Measurements from ENCODE around the gene ENOX1.

ENOX1 gene

DNA sequence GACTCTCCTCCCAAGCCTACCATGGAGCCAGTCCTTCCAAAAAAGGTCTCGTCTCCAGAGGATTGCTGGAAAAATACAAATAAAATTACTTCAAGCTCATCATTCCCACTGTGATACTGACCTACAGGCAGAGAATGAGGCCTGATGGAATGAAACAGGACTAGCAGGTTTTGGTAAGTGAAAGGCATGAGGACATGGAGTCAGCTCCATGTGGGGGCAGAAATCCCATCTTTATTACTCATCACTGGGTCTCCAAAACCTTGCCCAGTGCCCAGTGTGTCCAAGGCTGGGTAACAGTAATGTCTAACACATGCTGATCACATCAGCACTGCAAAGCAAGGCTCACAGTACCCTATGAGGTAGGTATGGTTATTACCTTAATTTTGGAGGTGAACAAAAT lies 528.0 kb downstream of the ENOX1 start:
- Histone ChIP-seq H3K36me3 (ENCODE audit: insufficient read depth, low read length) (no peaks in the 10 kb centered on the region), H3K9me3 (ENCODE audit: low read length) (no peaks in the 10 kb centered on the region), H3F3A (ENCODE audit: insufficient read depth, low read length) (no peaks in the 10 kb centered on the region), H3K27ac (ENCODE audit: low read depth, low read length, poor library complexity, severe bottlenecking) (no peak overlapping the region), H3K4me2 (ENCODE audit: low read length) (no peak overlapping the region), H3K4me1 (ENCODE audit: insufficient read depth, low read length, severe bottlenecking) (no peaks in the 10 kb centered on the region), H4K20me1 (ENCODE audit: insufficient read depth, low read length) (no peaks in the 10 kb centered on the region), H3K79me2 (ENCODE audit: insufficient read depth, low read length) (no peaks in the 10 kb centered on the region), H2AFZ (ENCODE audit: low read length) (no peak overlapping the region), H3K27me3 (ENCODE audit: insufficient read depth, low read length) (no peaks in the 10 kb centered on the region), H3K9me2 (ENCODE audit: low read depth, low read length) (no peaks in the 10 kb centered on the region), H3K9ac (ENCODE audit: low read length) (no peak overlapping the region), H3K4me3 (ENCODE audit: low read depth, low read length, poor library complexity, severe bottlenecking) (no peak overlapping the region)
- no peak for TF ChIP-seq EZH2 (IDR thresholded peaks at IDR 0.05; ENCODE audit: borderline replicate concordance, low read length)
- TF ChIP-seq, protein P1, sequence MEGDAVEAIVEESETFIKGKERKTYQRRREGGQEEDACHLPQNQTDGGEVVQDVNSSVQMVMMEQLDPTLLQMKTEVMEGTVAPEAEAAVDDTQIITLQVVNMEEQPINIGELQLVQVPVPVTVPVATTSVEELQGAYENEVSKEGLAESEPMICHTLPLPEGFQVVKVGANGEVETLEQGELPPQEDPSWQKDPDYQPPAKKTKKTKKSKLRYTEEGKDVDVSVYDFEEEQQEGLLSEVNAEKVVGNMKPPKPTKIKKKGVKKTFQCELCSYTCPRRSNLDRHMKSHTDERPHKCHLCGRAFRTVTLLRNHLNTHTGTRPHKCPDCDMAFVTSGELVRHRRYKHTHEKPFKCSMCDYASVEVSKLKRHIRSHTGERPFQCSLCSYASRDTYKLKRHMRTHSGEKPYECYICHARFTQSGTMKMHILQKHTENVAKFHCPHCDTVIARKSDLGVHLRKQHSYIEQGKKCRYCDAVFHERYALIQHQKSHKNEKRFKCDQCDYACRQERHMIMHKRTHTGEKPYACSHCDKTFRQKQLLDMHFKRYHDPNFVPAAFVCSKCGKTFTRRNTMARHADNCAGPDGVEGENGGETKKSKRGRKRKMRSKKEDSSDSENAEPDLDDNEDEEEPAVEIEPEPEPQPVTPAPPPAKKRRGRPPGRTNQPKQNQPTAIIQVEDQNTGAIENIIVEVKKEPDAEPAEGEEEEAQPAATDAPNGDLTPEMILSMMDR (IDR thresholded peaks at IDR 0.05; ENCODE audit: low read length) = no peak

DNA sequence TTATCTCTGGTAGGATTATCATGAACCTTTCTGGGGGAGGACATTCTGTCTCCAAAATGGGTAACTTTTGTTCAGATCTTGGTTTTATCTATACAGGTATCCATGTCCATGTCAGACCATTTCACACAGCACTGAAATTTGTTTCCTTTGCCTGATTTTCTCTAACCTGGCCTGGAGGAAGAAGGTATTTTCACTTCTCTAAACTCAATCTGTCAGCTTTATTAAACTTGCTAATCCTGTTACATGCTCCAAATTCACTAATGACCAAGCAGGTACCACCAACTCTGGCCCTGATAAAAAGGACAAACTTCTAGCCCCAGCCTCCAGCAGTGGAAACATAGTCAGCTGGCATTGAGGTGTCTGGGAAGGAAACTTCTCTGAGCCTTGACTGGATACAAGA lies 529.0 kb downstream of the ENOX1 start:
- Histone ChIP-seq H3K9me2 (ENCODE audit: low read depth, low read length) (no peaks in the 10 kb centered on the region), H3K9me3 (ENCODE audit: low read length) (no peaks in the 10 kb centered on the region), H3K79me2 (ENCODE audit: insufficient read depth, low read length) (no peaks in the 10 kb centered on the region), H3K27me3 (ENCODE audit: insufficient read depth, low read length) (no peaks in the 10 kb centered on the region), H3K4me3 (ENCODE audit: low read depth, low read length, poor library complexity, severe bottlenecking) (no peak overlapping the region), H4K20me1 (ENCODE audit: insufficient read depth, low read length) (no peaks in the 10 kb centered on the region), H3K27ac (ENCODE audit: low read depth, low read length, poor library complexity, severe bottlenecking) (no peak overlapping the region), H3K36me3 (ENCODE audit: insufficient read depth, low read length) (no peaks in the 10 kb centered on the region), H2AFZ (ENCODE audit: low read length) (no peak overlapping the region), H3K4me2 (ENCODE audit: low read length) (no peak overlapping the region), H3K4me1 (ENCODE audit: insufficient read depth, low read length, severe bottlenecking) (no peaks in the 10 kb centered on the region), H3F3A (ENCODE audit: insufficient read depth, low read length) (no peaks in the 10 kb centered on the region), H3K9ac (ENCODE audit: low read length) (no peak overlapping the region)
- TF ChIP-seq, protein P1 (IDR thresholded peaks at IDR 0.05; ENCODE audit: low read length) = no peak
- no peak for TF ChIP-seq EZH2 (IDR thresholded peaks at IDR 0.05; ENCODE audit: borderline replicate concordance, low read length)

DNA sequence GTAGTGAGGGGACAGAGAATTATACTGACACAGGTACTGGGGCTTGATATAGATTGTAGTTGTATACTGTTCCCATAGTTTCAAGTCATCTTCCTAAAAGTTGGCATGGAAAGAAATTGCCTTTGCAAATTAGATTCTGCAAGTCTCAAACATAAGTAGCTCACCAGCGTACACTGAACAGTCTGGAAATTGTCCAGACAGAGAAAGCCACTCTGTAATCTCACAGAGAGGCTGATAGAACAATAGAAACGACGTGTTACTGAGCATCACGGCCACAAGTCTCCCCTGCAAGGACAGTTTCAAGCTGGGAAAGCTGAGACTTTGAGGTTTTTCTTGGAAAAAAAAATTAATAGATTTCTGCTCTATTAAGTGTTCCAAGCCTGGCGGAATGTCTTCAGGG lies 534.8 kb downstream of the ENOX1 start:
- Histone ChIP-seq H2AFZ (ENCODE audit: low read length) (no peak overlapping the region), H3K36me3 (ENCODE audit: insufficient read depth, low read length) (no peaks in the 10 kb centered on the region), H3K27me3 (ENCODE audit: insufficient read depth, low read length) (no peaks in the 10 kb centered on the region), H3F3A (ENCODE audit: insufficient read depth, low read length) (no peaks in the 10 kb centered on the region), H4K20me1 (ENCODE audit: insufficient read depth, low read length) (no peaks in the 10 kb centered on the region), H3K9me2 (ENCODE audit: low read depth, low read length) (no peaks in the 10 kb centered on the region), H3K79me2 (ENCODE audit: insufficient read depth, low read length) (no peaks in the 10 kb centered on the region), H3K4me3 (ENCODE audit: low read depth, low read length, poor library complexity, severe bottlenecking) (no peak overlapping the region), H3K4me1 (ENCODE audit: insufficient read depth, low read length, severe bottlenecking) (no peaks in the 10 kb centered on the region), H3K9ac (ENCODE audit: low read length) (no peak overlapping the region), H3K4me2 (ENCODE audit: low read length) (no peak overlapping the region), H3K9me3 (ENCODE audit: low read length) (no peaks in the 10 kb centered on the region), H3K27ac (ENCODE audit: low read depth, low read length, poor library complexity, severe bottlenecking) (no peak overlapping the region)
- no peak for TF ChIP-seq EZH2 (IDR thresholded peaks at IDR 0.05; ENCODE audit: borderline replicate concordance, low read length)

GRCh38 chr13:43246382-43246781 lies 540.4 kb downstream of the ENOX1 start:
- Histone ChIP-seq H3K9me2 (ENCODE audit: low read depth, low read length) (no peaks in the 10 kb centered on the region), H3K4me2 (ENCODE audit: low read length) (no peak overlapping the region), H3K27ac (ENCODE audit: low read depth, low read length, poor library complexity, severe bottlenecking) (no peak overlapping the region), H4K20me1 (ENCODE audit: insufficient read depth, low read length) (no peaks in the 10 kb centered on the region), H3K27me3 (ENCODE audit: insufficient read depth, low read length) (no peaks in the 10 kb centered on the region), H3K36me3 (ENCODE audit: insufficient read depth, low read length) (no peaks in the 10 kb centered on the region), H2AFZ (ENCODE audit: low read length) (no peak overlapping the region), H3K9me3 (ENCODE audit: low read length) (no peaks in the 10 kb centered on the region), H3F3A (ENCODE audit: insufficient read depth, low read length) (no peaks in the 10 kb centered on the region), H3K4me1 (ENCODE audit: insufficient read depth, low read length, severe bottlenecking) (no peaks in the 10 kb centered on the region), H3K4me3 (ENCODE audit: low read depth, low read length, poor library complexity, severe bottlenecking) (no peak overlapping the region), H3K9ac (ENCODE audit: low read length) (no peak overlapping the region), H3K79me2 (ENCODE audit: insufficient read depth, low read length) (no peaks in the 10 kb centered on the region)
- no peak for TF ChIP-seq EZH2 (IDR thresholded peaks at IDR 0.05; ENCODE audit: borderline replicate concordance, low read length)

All from OCI-LY1 (cell line).